Gastroesophageal sphincter (tissue), 3 donors: ENCODE measurements around the gene CD163.

Experiments used
- EP300 ChIP-seq: sonication (generic); formaldehyde crosslinking; IDR thresholded peaks from one replicate; pipeline ENCODE4 v1.6.1; 2017; ENCODE audit warnings: antibody characterized with exemption, mild to moderate bottlenecking
- POLR2A ChIP-seq, 2 donors: fragments of 450-650 bp; IDR thresholded peaks; one replicate each; pipeline ENCODE4 v1.6.1; 2017; ENCODE audit warnings: antibody characterized with exemption in 2 of 2, mild to moderate bottlenecking in 2 of 2, moderate library complexity in 1 of 2
- POLR2AphosphoS5 ChIP-seq: sonication (generic); formaldehyde crosslinking; IDR thresholded peaks from one replicate; pipeline ENCODE4 v1.6.1; 2017; ENCODE audit warnings: antibody characterized with exemption
- TF ChIP-seq, protein P1 (sequence below), 4 experiments: fragments of 200-600 bp in 2 of 4; fragments of 450-650 bp in 2 of 4; sonication (generic) in 1 of 4; IDR thresholded peaks; one replicate each; pipeline ENCODE4 v1.5.1; 2017 to 2019; ENCODE audit warnings: antibody characterized with exemption in 4 of 4, mild to moderate bottlenecking in 2 of 4, moderate library complexity in 2 of 4

DNA sequence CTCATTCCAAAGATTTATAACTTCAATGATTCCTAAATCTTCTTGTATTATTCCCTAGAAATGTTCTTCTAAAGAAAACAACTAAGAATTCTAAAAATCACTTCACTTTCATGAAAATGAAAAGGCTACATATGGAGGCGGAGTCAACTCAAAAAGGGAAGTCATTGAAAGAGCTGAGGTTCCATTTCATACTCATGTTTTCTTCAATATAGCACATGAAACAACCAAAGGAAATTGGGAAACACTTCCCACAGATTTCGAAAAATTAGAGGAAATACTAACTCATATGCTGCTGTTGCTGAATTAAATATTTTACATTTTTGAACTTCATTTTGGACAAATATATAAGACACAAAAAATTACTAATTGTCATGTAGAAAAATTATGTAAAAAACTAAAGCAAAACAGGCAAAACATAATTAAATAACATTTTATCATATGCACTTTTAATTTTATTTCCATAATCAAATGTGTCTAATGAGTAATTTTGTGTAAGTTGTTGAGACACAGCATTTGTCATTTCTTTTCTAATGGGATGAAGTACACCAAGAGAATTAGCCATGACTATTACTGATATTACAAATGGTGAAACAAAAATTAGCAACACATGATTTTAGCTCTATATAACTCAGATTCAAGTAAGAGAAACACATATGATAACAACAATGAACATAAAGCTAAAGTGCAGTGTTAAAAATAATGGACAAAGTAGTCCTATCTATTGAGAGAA is at the start of gene CD163:
- TF ChIP-seq POLR2A (IDR thresholded peaks at IDR 0.05) (no peak), POLR2AphosphoS5 (no peak), EP300 (no peak)
- TF ChIP-seq, protein P1, sequence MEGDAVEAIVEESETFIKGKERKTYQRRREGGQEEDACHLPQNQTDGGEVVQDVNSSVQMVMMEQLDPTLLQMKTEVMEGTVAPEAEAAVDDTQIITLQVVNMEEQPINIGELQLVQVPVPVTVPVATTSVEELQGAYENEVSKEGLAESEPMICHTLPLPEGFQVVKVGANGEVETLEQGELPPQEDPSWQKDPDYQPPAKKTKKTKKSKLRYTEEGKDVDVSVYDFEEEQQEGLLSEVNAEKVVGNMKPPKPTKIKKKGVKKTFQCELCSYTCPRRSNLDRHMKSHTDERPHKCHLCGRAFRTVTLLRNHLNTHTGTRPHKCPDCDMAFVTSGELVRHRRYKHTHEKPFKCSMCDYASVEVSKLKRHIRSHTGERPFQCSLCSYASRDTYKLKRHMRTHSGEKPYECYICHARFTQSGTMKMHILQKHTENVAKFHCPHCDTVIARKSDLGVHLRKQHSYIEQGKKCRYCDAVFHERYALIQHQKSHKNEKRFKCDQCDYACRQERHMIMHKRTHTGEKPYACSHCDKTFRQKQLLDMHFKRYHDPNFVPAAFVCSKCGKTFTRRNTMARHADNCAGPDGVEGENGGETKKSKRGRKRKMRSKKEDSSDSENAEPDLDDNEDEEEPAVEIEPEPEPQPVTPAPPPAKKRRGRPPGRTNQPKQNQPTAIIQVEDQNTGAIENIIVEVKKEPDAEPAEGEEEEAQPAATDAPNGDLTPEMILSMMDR (IDR thresholded peaks at IDR 0.05): no peak
